22Rv1 (cell line): ENCODE data around the gene PIK3CD.

Experiments
- CTCF ChIP-seq: fragments of 450-650 bp; IDR thresholded peaks from 2 replicates; pipeline ENCODE4 v1.5.1; 2017; ENCODE audit warnings: mild to moderate bottlenecking
- ZFX ChIP-seq: fragments of 450-650 bp; IDR thresholded peaks from 2 replicates; pipeline ENCODE4 v1.6.1; 2017; ENCODE audit warnings: antibody characterized with exemption, borderline replicate concordance

- TF ChIP-seq CTCF: no peak
- no peak for TF ChIP-seq ZFX
Measured at GRCh38 chr1:9612871-9613624, 38.5 kb upstream of the PIK3CD start.
